Endothelial cell of umbilical vein (primary cell): ENCODE results near the gene PRIM1.

Experiments used
- EZH2 ChIP-seq: IDR thresholded peaks from 2 replicates; pipeline ENCODE4 v1.6.1; 2012; ENCODE audit warnings: borderline replicate concordance, low read depth, mild to moderate bottlenecking, moderate library complexity, low read length, inconsistent platforms; ENCODE audit not compliant: severe bottlenecking
- GATA2 ChIP-seq: IDR thresholded peaks from 2 replicates; pipeline ENCODE4 v1.7.0; 2011; ENCODE audit warnings: low read depth, mild to moderate bottlenecking, moderate library complexity, mixed read lengths, low read length; ENCODE audit not compliant: insufficient read length, insufficient read depth
- JUN ChIP-seq: IDR thresholded peaks from 2 replicates; pipeline ENCODE4 v1.6.1; 2011; ENCODE audit warnings: borderline replicate concordance, low read depth; ENCODE audit not compliant: insufficient read length, insufficient read depth
- MAX ChIP-seq: IDR thresholded peaks from 2 replicates; pipeline ENCODE4 v1.6.1; 2011; ENCODE audit not compliant: insufficient read depth, insufficient read length
- MYC ChIP-seq: IDR thresholded peaks from one replicate; pipeline ENCODE4 v1.6.1; 2011; ENCODE audit warnings: mild to moderate bottlenecking, low read depth, low read length
- POLR2A ChIP-seq: IDR thresholded peaks from 2 replicates; pipeline ENCODE4 v1.6.1; 2012; ENCODE audit warnings: low read depth, mild to moderate bottlenecking, control low read depth, low read length
- POLR2AphosphoS5 ChIP-seq: IDR thresholded peaks from 2 replicates; pipeline ENCODE4 v1.6.1; 2012; ENCODE audit warnings: low read depth, mild to moderate bottlenecking, control low read depth, low read length, moderate library complexity; ENCODE audit not compliant: insufficient read depth
- TF ChIP-seq, protein P1 (sequence below), 2 donors: IDR thresholded peaks; 1 replicate in 1 of 2; 2 replicates in 1 of 2; pipeline ENCODE4 v1.5.1; 2011; ENCODE audit warnings: low read length in 2 of 2, mild to moderate bottlenecking in 2 of 2, moderate library complexity in 2 of 2, control low read depth in 1 of 2, inconsistent platforms in 1 of 2, low read depth in 1 of 2; ENCODE audit not compliant: insufficient read depth in 1 of 2; ENCODE audit errors: extremely low read depth in 1 of 2

DNA sequence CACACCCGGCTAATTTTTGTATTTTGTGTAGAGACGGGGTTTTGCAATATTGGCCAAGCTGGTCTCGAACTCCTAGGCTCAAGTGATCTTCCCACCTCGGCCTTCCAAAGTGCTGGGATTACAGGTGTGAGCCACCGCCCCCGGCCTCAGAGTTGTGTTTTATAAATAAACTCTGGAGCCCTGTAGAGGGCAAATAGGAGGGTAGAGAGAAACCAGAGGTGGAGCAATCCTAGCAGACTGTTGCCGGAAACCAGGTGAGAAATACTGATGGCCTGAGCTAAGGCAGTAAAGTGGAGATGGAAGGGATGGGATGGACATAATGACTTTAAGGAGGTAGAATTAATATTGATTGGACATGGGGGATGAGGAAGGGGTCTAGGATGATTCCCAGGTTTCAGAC, 8.3 kb upstream of the PRIM1 start:
- TF ChIP-seq POLR2A (no peak), JUN (no peak), GATA2 (no peak), MYC (no peak), EZH2 (no peak), MAX (no peak), POLR2AphosphoS5 (no peak)
- TF ChIP-seq, protein P1, sequence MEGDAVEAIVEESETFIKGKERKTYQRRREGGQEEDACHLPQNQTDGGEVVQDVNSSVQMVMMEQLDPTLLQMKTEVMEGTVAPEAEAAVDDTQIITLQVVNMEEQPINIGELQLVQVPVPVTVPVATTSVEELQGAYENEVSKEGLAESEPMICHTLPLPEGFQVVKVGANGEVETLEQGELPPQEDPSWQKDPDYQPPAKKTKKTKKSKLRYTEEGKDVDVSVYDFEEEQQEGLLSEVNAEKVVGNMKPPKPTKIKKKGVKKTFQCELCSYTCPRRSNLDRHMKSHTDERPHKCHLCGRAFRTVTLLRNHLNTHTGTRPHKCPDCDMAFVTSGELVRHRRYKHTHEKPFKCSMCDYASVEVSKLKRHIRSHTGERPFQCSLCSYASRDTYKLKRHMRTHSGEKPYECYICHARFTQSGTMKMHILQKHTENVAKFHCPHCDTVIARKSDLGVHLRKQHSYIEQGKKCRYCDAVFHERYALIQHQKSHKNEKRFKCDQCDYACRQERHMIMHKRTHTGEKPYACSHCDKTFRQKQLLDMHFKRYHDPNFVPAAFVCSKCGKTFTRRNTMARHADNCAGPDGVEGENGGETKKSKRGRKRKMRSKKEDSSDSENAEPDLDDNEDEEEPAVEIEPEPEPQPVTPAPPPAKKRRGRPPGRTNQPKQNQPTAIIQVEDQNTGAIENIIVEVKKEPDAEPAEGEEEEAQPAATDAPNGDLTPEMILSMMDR (IDR thresholded peaks at IDR 0.05; ENCODE audit: extremely low read depth in 1 of 2, insufficient read depth in 1 of 2, low read depth in 1 of 2, low read length in 2 of 2), result no peak
